ENCODE results near the gene SHH. TPM values are rescaled to one million over a fixed set of nuclear protein-coding genes. Genes with fewer than 3 reads are reported as not detected.

SHH gene
- total RNA-seq, 2 experiments from 2014 or later: not detected

- H3K27ac Mint-ChIP-seq: no peak overlapping the region
- H3K9me3 Mint-ChIP-seq: no peaks in the 10 kb centered on the region
- ChIA-PET CTCF (interaction anchor here (1.5 kb wide), 1 partner anchor 24 kb away, joined by 4 read pairs; no protein-coding TSS in a partner anchor), POLR2A (no interaction called here)
- H3K4me1 Mint-ChIP-seq: peaks cover 2% of the 10 kb centered on the region
- no peak overlapping the region for H3K4me3 Mint-ChIP-seq
- H3K27me3 Mint-ChIP-seq: peaks cover 14% of the 10 kb centered on the region
- no peak for DNase-seq
- H3K36me3 Mint-ChIP-seq (ENCODE audit: low read depth): no peaks in the 10 kb centered on the region
Measured at GRCh38 chr7:155794196-155794595, 18.1 kb downstream of the SHH start.

DNA sequence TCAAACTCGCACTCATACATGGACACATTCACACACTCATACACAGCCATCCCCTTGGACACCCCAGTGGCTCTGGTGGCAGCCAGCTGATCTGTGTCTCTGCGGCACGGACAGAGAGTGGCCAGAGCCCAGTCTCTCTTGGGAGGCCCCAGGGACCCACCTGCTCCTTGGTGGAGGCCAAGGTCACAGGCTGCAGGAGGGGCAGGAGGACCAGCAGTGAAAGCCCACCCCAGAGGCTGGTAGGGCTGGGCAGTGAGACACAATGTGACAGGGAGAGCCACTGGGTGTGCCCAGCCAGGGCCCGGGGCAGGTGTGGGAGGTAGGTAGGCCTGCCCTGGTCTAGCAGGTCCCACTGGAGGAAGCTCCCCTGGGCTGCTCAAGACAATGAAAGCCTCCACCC, 18.5 kb downstream of the SHH start:
- no peak for DNase-seq
- H3K9me3 Mint-ChIP-seq: no peaks in the 10 kb centered on the region
- no peak overlapping the region for H3K4me3 Mint-ChIP-seq
- CTCF ChIA-PET: no interaction called here
- H3K27ac Mint-ChIP-seq: no peak overlapping the region
- H3K36me3 Mint-ChIP-seq (ENCODE audit: low read depth): no peaks in the 10 kb centered on the region
- POLR2A ChIA-PET: no interaction called here
- H3K27me3 Mint-ChIP-seq: peaks cover 9% of the 10 kb centered on the region
- peaks cover 2% of the 10 kb centered on the region for H3K4me1 Mint-ChIP-seq

DNA sequence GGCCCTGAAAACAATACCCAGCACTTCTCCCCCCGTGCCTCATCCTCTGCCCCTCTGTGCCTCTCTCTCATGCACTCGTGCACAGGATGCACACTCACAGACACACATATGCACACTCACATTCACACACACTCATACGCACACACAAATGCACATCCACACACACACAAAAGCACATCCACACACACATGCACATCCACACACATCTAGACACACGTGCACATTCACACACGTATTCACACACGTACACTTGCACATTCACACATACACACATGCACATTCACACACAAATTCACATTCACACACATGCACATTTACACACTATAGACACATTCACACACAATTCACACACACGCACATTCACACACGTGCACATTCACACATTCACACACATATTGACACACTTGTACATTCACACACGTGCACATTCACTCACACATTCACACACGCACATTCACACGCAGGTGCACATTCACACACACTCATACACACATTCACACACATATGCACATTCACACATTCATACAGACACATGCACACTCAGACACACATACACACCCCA, 19.2 kb downstream of the SHH start:
- Mint-ChIP-seq H3K36me3 (ENCODE audit: low read depth) (no peaks in the 10 kb centered on the region), H3K27ac (no peak overlapping the region), H3K27me3 (peaks cover 3% of the 10 kb centered on the region), H3K4me3 (no peak overlapping the region), H3K9me3 (no peaks in the 10 kb centered on the region), H3K4me1 (no peaks in the 10 kb centered on the region)
- ChIA-PET CTCF (no interaction called here), POLR2A (no interaction called here)
- DNase-seq: no peak

DNA sequence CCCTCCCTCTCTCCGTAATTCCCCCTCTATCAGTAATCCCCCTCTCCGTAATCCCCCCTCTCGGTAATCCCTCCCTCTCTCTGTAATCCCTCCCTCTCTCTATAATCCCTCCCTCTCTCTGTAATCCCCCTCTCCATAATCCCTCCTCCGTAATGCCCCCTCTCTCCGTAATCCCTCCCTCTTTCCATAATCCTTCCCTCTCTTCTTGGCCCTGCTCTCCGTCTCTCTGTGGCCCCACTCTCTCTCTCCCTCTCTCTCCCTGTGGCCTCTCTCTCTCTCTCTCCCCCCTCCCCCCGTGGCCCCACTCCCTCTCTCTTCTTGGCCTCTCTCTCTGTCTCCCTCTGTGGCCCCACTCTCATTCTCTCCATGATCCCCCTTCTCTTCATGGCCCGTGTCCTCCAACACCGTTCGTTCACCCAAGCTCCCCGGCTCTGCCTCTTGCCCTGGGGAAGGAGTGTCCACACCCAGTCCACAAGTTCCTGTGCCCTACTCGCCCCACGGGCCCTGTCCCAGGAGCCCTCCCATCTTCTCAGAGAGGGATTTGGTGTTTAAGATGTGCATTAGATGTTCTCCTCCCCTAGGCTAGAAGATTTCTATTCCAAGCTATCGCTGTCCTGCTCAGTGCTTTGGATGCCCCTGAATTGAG, 19.8 kb downstream of the SHH start:
- H3K4me3 Mint-ChIP-seq: no peak overlapping the region

DNA sequence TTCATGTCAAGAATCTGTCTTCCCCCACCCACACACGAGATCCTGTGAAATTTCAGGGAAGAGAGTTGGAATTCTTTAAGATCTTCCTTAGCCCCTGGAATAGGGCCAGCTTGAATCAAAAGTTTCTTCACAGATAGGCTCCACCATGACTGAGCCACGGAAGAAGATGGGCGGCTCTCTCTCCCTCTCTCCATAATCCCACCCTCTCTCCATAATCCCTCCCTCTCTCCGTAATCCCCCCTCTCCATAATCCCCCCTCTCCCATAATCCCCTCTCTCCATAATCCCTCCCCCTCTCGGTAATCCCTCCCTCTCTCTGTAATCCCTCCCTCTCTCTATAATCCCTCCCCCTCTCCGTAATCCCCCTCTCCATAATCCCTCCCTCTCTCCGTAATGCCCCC, 20.4 kb downstream of the SHH start:
- Mint-ChIP-seq H3K9me3 (no peaks in the 10 kb centered on the region), H3K27ac (no peak overlapping the region), H3K4me1 (peaks cover 3% of the 10 kb centered on the region), H3K36me3 (ENCODE audit: low read depth) (no peaks in the 10 kb centered on the region), H3K27me3 (peaks cover 7% of the 10 kb centered on the region), H3K4me3 (no peak overlapping the region)
- no peak for DNase-seq
- ChIA-PET CTCF (no interaction called here), POLR2A (no interaction called here)

More for the DNA sequence above, 19.8 kb downstream of the SHH start:
- CTCF ChIA-PET: no interaction called here
- Mint-ChIP-seq H3K4me1 (peaks cover 3% of the 10 kb centered on the region), H3K36me3 (ENCODE audit: low read depth) (no peaks in the 10 kb centered on the region), H3K9me3 (no peaks in the 10 kb centered on the region), H3K27me3 (peaks cover 7% of the 10 kb centered on the region), H3K27ac (no peak overlapping the region)
- no peak for DNase-seq
- POLR2A ChIA-PET: no interaction called here

GRCh38 chr7:155791214-155791737, 21.0 kb downstream of the SHH start:
- no peak for DNase-seq
- no peak overlapping the region for H3K4me3 Mint-ChIP-seq
- H3K27ac Mint-ChIP-seq: no peak overlapping the region
- H3K4me1 Mint-ChIP-seq: peaks cover 4% of the 10 kb centered on the region
- no peaks in the 10 kb centered on the region for H3K9me3 Mint-ChIP-seq
- H3K36me3 Mint-ChIP-seq (ENCODE audit: low read depth): no peaks in the 10 kb centered on the region
- H3K27me3 Mint-ChIP-seq: peaks cover 9% of the 10 kb centered on the region
- CTCF ChIA-PET: no interaction called here
- POLR2A ChIA-PET: no interaction called here

GRCh38 chr7:155790666-155791065, 21.6 kb downstream of the SHH start:
- no peak overlapping the region for H3K4me3 Mint-ChIP-seq
- ChIA-PET POLR2A (interaction anchor here (1.4 kb wide), 1 partner anchor 147 kb away, joined by 3 read pairs; no protein-coding TSS in a partner anchor), CTCF (no interaction called here)
- H3K27ac Mint-ChIP-seq: no peak overlapping the region
- no peak for DNase-seq
- peaks cover 6% of the 10 kb centered on the region for H3K4me1 Mint-ChIP-seq
- H3K36me3 Mint-ChIP-seq (ENCODE audit: low read depth): no peaks in the 10 kb centered on the region
- peaks cover 12% of the 10 kb centered on the region for H3K27me3 Mint-ChIP-seq
- no peaks in the 10 kb centered on the region for H3K9me3 Mint-ChIP-seq

DNA sequence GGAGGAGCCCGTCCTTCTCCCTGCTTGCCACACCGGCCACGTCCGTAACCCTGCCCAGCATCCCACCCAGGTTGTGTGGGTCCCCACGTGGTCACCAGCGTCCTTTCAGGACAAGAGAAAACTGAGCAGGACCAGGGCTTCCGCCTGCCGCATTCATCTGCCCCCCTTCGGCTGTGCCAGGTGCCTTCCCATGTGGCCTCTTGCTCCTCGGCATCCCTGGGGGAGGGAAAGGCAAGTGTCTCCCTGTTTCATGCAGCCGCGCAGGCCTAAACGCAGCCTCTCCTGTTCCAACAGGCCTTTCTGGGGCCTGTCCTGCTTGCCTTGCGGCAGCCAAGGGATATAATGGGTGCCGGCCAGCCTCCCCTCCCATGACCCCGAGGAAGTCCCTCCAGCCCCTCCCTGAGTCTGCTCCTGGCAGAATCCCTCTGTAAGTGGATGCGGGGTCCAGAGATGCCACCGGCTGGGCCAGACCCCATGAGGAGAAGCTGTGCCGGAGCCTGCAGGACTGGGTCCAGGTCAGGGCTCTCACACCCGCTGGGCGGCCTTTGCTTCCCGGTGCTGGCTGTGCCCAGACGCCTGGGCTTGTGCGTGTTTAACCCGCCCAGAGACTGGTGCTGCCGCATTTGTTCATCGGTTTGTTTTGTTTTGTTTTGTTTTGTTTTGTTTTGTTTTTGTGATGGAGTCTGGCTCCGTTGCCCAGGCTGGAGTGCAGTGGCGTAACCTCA, 23.1 kb downstream of the SHH start:
- ChIA-PET POLR2A (interaction anchor here (1.4 kb wide), 1 partner anchor 145 kb away, joined by 3 read pairs; no protein-coding TSS in a partner anchor), CTCF (interaction anchor here (0.6 kb wide), 1 partner anchor 80 kb away, joined by 3 read pairs; no protein-coding TSS in a partner anchor)
- Mint-ChIP-seq H3K4me3 (no peak overlapping the region), H3K9me3 (no peaks in the 10 kb centered on the region), H3K27ac (no peak overlapping the region), H3K27me3 (peaks cover 11% of the 10 kb centered on the region), H3K36me3 (ENCODE audit: low read depth) (no peaks in the 10 kb centered on the region), H3K4me1 (peaks cover 6% of the 10 kb centered on the region)
- DNase-seq: no peak

GRCh38 chr7:155788616-155789000, 23.7 kb downstream of the SHH start:
- Mint-ChIP-seq H3K4me1 (peaks cover 6% of the 10 kb centered on the region), H3K9me3 (no peaks in the 10 kb centered on the region), H3K36me3 (ENCODE audit: low read depth) (no peaks in the 10 kb centered on the region), H3K27ac (no peak overlapping the region), H3K4me3 (no peak overlapping the region), H3K27me3 (peaks cover 11% of the 10 kb centered on the region)
- CTCF ChIA-PET: no interaction called here
- POLR2A ChIA-PET: no interaction called here
- no peak for DNase-seq

- Mint-ChIP-seq H3K9me3 (no peaks in the 10 kb centered on the region), H3K4me3 (no peak overlapping the region), H3K27ac (no peak overlapping the region), H3K4me1 (peaks cover 6% of the 10 kb centered on the region), H3K27me3 (peaks cover 11% of the 10 kb centered on the region), H3K36me3 (ENCODE audit: low read depth) (peaks cover 7% of the 10 kb centered on the region)
- ChIA-PET CTCF (no interaction called here), POLR2A (no interaction called here)
- no peak for DNase-seq
Measured at GRCh38 chr7:155787171-155787851, 25.0 kb downstream of the SHH start.

GRCh38 chr7:155786491-155786890, 25.8 kb downstream of the SHH start:
- Mint-ChIP-seq H3K27ac (no peak overlapping the region), H3K9me3 (no peaks in the 10 kb centered on the region), H3K27me3 (peaks cover 11% of the 10 kb centered on the region), H3K4me3 (no peak overlapping the region), H3K4me1 (peaks cover 6% of the 10 kb centered on the region), H3K36me3 (ENCODE audit: low read depth) (peaks cover 10% of the 10 kb centered on the region)
- no peak for DNase-seq
- ChIA-PET POLR2A (no interaction called here), CTCF (interaction anchor here (1.1 kb wide), 1 partner anchor 188 kb away, joined by 3 read pairs; no protein-coding TSS in a partner anchor)

GRCh38 chr7:155785536-155785935, 26.7 kb downstream of the SHH start:
- CTCF ChIA-PET: interaction anchor here (1.1 kb wide), 1 partner anchor 187 kb away, joined by 3 read pairs; no protein-coding TSS in a partner anchor
- Mint-ChIP-seq H3K4me1 (peaks cover 6% of the 10 kb centered on the region), H3K4me3 (no peak overlapping the region), H3K27ac (no peak overlapping the region), H3K36me3 (ENCODE audit: low read depth) (peaks cover 20% of the 10 kb centered on the region), H3K27me3 (peaks cover 11% of the 10 kb centered on the region), H3K9me3 (no peaks in the 10 kb centered on the region)
- no peak for DNase-seq
- POLR2A ChIA-PET: no interaction called here

DNA sequence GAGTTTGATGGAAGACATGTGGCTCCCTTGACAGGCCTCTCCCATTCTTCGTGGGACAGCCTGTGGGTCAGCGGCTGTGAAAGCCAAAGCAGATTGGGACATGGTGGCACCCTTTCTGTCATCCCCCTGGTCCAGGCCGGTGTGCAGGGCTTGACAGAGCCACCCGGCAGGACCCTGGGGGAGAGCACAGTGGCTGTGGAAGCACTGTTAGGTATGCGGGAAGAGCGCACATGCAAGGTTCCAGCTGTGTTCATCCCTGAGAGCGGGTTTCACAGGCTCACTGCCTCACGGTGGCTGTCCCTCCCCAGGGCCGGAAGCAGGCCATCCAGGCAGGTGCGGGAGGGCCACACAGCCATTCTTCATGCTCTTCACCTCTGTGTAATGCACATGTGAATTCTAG, 29.8 kb downstream of the SHH start:
- Mint-ChIP-seq H3K9me3 (no peaks in the 10 kb centered on the region), H3K36me3 (ENCODE audit: low read depth) (peaks cover 29% of the 10 kb centered on the region), H3K27ac (no peak overlapping the region), H3K4me1 (peaks cover 2% of the 10 kb centered on the region), H3K4me3 (no peak overlapping the region), H3K27me3 (peaks cover 6% of the 10 kb centered on the region)
- no peak for DNase-seq
- ChIA-PET CTCF (no interaction called here), POLR2A (no interaction called here)
